DMS 273 (cell line): ENCODE measurements around the gene PCP2.

Source experiments
- DNase-seq: peaks from one replicate; lab custom pipeline; 2025; ENCODE audit not compliant: unreplicated experiment; lab: John Stamatoyannopoulos, UW

The PCP2 gene

DNA sequence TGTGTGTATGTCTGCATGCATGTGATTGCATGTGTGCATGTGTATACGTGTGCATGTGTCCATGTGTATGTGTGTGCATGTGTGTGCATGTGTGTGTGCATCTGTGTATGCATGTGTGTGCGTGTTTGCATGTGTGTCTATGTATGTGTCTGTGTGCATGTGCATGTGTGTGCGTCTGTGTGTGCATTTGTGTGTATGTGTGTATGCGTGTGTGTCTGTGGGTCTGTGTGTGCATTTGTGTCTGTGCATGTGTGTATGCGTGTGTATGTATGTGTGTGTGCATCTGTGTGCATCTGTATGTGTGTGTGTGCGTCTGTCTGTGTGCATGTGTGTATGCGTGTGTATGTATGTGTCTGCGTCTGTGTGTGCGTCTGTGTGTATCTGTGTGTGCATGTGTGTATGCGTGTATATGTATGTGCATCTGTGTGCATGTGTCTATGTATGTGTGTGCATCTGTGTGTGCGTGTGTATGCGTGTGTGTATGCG lies 6.4 kb upstream of the PCP2 start:
- DNase-seq, result no peak

DNA sequence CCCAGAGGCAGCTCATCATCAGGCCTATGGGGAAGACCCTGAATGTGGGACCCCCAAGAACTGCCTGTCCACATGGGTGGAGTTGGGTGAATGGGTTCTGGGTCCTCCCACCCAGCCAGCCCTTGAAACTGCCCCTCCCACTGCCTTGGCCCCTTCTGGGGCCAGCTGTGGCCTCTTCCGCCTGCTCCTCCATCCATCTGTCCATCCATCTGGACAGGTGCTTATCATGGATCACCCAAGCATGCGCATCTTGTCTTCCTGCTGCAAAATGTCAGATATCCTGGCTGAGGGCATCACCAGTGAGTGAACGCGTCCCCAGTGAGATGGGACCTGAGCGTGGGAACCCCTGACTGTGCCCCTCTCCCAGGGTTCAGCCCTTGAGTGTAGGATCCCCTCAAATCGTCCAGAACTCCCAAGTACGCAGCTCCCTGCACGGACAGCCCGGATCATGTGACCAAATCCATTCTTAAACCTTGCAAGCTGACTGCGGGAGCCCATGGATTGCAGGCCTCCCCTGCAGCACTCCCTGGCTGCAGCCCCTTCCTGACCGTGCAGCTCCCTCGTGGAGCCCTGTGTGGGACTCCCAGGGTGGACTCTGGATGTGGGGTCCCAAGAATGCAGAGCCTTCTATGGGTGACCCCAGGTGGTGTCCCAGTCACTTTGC lies 5.4 kb upstream of the PCP2 start:
- peak; percentile 92 for DNase-seq

DNA sequence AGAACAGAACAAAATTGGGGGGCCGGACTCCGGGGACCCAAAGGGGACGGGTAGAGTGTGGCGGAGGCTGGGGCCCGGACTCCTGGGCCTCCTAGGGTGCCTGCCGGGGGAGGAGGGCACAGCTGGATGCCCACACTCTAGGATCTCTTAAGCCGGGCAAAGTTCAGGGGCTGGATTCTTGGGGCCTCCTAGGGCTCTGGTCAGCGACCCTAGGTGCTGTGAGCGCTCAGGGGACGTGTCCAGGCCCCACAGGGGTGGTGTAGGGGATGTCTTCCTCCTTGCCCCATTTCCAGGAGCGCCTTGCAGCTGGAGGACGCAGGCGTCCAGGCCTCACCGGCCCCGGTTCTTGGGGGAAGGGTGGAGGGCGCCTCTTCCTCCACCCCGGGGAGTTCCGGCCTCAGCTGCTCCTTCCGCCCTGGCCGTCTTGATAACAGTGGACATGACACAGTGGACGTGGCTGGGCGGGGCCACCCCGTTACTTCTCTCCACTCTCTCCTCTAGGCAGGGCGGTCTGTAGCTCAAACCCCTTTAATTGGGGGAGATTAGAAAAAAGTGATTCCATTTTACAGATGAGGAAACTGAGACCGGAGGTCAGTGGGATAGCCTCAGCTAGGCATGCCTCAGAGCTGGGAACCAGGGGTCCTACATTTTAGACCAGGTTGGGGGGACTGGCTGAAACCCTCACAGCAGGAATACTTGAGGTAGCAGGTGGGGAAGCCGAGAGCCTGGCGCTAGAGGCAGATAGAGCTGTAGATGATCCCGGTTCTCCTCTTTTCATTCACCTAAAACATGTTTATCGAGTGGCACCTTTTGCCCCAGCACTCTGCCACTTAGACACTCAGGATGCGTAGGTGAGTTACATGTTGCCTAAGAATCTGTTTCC lies 4.1 kb upstream of the PCP2 start:
- DNase-seq, result no peak

DNA sequence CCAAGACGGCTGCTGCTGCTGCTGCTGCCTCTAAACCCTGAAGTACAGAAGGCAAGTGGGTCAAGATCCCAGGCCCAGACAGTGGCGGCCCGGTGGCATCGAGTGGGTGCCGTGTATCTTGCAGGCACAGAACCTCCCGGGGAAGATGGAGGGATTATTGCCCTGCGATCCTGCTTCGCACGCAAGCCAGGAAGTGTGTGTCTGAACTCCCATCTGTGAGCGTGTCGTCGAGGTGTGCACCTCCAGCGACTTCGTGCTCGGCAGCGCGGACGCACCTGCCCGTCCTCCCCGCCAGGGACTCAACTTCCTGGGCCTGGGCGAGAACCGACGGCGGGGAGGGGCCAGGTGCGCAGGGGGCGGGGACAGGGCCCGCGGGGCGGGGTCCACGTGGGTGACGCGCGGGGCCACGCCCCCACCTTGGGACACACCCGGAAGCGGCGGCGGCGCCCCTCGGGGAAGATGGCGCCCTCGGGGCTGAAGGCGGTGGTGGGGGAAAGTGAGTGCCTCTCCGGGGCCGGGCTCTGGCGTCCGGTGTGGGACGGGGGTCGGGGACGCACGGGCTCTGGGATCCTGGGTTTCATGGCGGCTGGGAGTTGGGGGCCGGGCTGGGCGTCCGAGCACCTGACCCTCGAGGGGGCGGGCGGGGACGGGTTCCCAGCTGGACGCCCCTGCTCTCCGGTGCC lies 3.3 kb upstream of the PCP2 start, which contains the start of gene STXBP2:
Gene STXBP2, plus strand, starts transcription at position 420 of the 683 bp plus-strand sequence. Its CDS starts 40 bp downstream, at position 460.
- DNase-seq, result peak; percentile 56

DNA sequence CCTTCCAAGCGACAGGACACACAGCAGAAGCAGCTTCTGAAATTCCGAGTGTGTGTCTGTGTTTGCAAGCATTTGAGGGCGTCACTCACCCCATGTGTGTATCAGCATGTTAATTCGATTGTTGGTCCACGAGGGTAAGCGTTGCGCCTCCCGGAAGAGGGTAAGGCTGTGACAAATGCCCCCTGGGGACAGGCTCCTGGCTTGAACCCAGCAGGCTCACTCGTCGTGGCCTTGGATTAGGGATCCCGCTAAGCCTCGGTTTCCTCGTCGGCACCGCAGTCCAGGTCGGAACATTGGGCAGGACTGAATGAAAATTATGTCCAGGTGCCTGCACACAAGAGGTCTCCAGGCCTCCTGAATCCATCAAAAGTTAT lies 2.8 kb upstream of the PCP2 start:
- no peak for DNase-seq

DNA sequence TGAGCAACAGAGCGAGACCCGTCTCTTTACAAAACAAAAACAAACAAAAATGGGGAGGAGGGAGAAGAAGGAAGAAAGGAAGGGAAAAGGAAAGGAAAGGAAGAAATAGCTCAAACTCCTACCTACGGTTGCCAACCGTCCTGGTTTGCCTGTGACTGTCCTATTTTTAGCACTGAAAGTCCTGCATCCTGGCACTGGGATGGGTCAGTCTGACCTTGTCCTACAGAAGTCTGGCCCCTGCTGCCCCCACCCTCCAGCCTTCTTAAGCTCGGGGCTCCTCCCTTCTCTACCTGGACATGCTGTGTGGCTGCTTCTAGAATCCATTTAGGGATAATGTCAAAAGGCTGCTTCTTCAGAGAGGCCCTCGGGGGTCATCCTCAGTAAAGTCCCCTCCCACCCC lies 2.2 kb upstream of the PCP2 start:
- DNase-seq, result no peak

DNA sequence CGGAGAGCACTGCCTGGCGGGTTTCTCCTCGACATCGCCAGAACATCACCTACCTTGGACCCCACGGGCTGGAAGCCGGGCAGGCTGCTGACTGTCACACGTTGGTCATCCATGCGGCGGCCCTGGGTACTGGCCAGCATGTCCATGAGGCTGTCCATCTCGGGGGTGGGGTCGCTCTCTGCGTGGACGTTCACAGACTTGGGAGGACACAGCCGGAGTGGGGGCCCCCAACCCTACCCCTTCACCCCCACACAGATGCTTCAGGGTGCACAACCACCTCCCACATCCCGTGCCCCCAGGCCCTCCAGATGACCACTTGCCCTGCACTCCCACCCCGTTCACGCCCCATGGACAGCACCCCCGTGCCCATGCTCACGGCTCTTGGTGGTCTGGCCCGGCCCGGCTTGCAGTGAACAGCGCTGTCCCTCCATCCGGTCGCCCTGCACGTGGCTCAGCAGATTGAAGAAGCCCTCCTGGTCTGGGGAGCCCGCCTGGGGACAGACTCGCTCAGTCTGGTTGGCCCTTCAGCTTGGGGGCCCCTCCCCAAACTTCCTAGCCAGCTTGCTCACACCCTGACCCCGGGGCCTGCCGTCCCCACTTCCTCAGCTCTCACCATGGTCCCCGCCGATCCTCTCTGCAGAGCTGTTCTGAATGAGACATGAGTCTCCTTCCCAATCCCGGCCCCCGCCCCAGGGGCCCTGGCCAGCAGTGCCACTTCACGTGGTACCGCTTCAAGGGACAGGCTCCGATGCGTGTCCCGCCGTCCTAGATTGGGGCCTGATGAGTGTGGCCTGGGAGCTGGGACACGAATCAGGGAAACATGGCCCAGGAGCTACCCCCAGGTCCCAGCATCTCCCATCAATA lies 947 bp downstream of the PCP2 start:
- no peak for DNase-seq

DNA sequence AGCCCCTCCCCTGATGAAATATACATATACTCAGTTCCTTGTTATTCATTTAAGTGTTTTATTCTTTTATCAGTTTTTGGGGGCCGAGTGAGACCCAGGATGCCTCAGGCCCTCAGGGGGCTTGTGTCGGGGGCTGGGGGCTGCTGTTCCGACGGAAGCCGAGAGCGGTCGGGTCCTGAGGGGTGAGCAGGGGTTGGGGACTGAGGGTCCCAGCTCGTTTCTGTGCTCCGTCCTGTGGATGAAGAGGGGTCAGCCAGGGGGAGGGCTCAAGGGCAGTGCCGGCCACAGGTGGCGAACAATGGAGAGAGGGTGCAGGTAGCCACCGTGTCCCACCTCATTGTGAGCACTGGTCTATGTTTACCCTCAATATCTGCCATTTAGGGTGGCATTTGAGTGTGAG lies 1.9 kb downstream of the PCP2 start:
- DNase-seq, result no peak

DNA sequence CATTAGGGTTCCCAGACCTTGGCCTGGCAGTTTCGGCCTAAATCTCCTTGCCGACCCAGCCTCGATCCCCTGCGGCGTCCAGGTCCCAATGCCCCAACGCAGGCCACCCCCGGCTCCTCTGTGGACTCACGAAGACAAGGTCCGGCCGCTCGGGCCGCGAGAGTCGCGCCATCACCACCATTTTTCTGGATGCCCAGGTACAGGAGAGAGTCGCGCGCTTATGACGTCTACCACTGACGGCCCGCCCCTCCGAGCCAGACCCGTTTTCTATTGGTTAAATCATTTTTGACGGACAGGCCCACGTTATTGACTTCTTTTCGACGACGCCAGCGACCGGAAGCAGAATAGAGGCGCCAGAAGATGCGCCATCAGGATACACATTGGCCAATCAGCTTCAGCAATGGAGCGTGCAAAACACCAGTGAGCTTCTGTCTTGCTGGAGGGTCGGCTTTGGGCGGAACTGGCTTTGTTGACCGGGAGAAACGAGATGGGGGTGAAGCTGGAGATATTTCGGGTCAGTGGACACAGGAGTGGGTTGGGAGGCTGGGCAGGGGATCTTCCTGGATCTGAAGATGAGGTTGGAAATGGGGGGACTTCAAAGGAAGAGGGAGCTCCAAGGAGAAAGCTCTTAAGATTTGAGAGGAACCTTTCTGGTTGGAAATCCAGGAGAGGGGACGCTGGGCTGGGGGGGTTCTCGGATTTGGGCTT lies 4.0 kb downstream of the PCP2 start, which contains the start of the genes PET100 and XAB2:
Gene PET100, plus strand, starts transcription at position 447 of the 708 bp plus-strand sequence. Its CDS starts 41 bp downstream, at position 488.
Gene XAB2, minus strand, starts transcription at position 199 of the 708 bp plus-strand sequence. Its CDS starts 18 bp downstream, at position 181.
- DNase-seq, result peak; percentile 99

DNA sequence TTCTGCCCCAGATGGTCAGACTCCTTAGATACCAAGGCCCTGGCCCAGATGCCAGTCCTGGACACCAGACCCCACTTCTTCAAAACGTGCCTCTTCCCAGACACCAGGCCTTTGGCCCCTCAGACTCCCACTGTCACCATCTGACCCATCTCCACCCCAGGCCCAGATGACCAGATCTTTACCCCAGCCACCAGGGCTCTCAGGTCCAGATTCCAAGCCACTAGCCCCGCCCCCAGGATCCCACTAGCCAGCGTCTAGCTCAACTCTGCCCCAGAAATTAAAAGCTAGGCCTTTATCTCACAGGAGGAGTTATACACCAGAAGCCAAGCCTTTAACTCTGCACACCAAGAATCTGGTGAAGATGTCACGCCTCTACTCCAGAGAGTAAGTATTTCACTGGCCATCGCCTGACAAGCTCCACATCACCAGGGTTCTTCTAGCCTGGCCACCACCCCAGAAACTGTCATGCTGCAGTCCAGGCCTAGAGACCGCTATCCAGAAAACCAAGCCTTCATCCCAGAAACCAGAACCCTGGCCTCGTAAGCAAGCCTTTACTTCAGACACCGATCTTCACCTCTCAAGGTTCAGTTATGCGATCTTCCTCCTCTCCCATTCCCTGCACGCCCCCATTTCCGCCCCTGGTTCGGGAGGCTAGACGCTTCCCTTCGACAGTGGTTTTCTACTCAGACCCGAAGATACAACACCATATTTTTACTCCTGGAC lies 4.8 kb downstream of the PCP2 start:
- no peak for DNase-seq

DNA sequence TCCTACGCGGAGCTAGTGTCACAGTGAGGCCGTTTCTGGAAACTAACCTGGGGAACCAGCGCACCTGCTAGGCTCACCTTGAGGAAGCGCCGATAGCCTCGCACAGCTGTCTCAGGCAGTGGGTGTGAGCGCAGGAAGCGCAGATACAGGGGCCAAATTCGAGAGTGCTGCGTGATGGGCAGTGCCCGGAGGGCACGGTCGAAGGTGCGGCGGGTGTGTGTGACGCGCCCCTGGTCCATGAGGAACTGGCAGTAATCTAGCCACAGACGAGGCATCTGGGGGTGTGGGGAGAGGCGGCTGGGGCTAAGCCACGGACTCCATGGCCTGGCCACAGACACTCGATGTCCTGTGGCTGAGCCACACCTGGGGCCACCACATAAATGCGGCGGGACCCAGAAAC lies 6.4 kb downstream of the PCP2 start:
- DNase-seq, result no peak

DNA sequence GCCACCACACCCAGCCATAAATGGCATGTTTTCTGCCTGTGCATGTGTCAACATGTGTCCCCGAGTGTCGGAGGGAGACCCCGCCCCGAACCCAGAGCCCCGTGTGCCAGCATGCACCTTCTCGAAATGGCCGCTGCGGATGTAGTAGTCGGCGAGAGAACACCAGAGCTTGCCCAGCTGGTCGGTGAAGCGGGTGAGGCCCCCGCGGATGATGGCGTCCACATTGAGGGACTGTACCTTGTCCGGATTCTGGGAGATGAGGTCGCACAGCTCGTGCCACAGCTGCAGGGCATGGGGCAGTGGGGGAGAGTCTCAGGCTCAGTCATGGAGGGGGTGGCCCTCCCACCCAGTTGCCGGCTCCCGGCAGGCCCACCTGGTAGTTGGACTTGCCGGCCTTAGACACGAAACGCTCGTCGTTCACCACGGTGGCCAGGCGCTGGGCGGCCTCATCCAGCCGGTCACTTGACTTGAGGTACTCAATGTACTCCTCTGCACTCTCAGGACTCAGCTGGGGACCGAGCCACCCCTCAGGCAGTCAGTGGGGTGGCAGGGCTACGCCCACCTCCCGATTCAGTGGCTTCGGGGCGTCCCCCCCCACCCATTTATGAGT lies 7.7 kb downstream of the PCP2 start:
- no peak for DNase-seq

DNA sequence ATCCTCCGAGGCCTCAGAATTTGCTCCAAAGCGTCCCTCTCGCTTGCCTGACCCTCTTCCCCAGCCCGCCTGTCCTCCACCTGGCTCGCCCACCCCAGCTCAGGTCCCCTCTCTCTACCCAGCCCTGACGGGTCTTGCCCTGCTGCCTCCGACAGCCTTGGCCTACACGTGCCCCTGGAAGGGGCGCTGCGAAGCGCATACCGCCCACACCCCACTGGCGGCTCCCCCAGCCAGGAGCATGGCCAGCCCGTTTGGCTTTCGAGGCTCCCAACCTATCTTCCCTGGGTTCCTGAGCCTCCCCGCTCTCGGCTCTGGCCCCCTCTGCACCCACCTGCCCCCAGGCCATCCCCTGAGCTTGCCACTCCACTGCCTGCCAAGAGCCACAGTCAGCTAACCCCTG lies 8.7 kb downstream of the PCP2 start:
- no peak for DNase-seq

DNA sequence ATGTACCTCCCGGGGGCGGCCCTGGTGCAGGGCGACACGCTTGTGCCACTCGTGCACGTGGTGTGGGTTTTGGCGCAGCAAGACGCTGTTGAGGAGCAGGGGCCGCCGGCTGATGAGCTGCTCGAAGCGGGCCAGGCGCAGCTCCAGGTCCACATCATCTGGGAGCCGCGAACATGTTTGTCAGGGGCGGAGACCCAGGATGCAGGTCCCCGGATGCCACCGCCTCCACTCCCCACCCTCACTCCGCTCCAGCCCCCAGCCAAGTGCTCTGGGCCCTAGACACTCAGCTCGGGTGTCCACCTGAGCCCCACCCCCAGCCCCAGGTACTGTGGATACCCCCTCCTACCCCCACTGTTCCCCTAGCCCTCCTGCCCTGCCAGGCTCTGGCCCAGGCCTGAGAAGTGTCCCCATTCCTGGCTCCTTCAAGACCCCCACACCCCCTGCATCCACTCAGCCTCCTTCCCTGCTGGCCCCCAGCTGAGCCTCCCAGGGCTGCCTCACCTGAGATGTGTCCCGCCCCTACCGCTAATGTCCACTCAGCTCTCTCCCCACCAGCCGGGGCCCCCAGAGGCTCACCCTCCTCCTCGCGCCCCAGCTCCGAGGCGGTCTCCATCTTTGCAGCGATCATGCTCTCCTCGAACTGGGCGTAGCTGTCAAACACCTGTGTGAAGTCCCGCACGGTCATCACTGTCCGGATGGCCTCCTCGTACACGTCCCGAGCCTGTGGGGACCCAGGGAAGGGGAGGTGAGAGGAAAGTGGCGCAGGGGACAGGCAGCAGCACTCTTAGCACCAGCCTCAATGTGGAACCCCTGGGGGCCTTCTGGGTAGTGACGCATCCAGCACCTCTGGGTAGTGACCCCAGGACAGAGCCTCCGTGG lies 9.6 kb downstream of the PCP2 start:
- no peak for DNase-seq

DNA sequence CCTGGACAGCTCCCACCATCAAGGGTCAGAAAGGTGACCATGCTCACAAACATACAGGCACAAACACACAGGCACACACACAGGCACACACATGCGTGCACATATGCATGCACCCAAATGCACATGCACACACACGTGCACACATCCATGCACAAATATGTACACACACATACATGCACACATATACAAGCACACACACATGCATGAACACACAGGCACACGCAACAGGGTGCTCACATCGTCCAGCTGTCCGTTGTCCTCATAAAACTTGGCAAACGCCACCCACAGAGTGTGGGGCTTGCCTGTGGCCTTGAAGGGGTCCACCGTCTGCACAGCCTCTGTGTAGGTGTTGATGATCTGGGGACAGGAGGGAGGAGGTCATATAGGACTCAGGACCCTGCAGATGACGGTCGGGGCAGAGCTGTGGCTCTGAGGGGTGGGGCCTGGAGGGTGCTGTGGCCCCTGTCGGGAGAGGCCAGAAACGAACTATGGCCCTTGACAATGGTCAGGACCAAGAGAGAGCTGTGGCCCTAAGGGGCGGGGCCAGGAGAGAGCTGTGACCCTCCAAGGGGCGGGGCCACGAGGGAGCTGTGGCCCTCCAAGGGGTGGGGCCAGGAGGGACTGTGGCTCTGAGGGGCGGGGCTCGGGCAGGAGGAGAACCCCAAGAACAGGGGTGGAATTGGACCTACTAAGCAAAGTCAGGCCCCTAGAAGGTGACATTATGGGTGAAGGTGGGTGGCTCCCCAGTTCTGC lies 10.4 kb downstream of the PCP2 start:
- DNase-seq, result peak; percentile 25

DNA sequence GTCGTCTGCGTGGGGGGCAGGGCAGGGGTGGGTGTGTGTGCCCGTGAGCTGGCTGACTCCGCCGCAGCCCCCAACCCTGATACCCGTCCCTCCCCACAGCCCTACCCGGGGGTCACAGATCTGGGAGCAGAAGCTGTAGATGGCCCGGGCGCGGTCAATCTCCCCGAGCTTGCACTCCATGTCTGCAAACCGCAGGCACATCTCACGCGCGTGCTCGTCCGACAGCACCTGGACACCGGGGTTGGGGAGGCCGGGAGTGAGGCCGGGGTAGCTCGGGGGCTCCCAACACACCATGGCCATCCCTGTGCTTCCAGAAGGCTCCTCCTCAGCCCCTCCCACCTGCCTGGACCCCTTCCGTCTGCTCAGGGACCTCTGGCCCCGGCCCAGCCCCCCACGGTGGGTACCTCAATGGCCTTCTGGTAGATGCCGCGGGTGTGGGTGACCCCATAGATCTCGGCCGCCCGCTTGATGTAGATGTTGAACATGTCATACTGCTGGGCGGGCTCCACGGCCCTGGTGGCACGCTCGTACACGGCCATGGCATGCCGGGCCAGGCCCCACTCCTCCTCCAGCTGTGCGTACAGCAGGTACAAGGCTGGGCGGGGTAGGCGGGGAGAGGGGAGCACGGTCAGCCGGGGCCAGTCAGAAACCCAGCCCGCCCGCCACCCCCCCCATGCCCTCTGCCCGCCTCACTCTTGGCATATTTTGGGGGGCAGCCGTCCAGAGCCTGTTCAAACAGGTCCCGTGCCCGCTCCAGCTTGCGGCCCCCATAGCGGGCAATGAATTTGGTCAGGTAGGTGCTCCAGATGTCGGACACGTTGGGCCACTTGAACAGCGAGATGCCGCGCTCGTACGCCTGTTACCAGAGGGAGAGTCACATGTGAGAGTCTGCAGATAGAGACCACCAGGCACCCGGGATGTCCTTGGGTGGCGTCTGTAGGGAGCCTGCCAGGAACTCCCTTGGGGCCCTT lies 12.8 kb downstream of the PCP2 start:
- DNase-seq, result no peak
